IMR-90 (cell line): ENCODE results near the gene ZNF385C. TPM values are rescaled to one million over a fixed set of nuclear protein-coding genes. Genes with fewer than 3 reads are reported as not detected.

Experiments used
- ATAC-seq: fragments of 200-7000 bp; cut with Tn5 transposase; 2 replicates; pipeline ENCODE4 v1.9.1; 2020; ENCODE audit warnings: low read depth, mild to moderate bottlenecking, moderate library complexity
- BruUV-seq: library from RNA; stranded (reverse); fragments of 400-500 nt; replicated peaks from 2 replicates; lab custom pipeline; 2021; lab: Mats Ljungman, UMichigan
- CTCF ChIA-PET: fragments of 300-600 bp; formaldehyde crosslinking; extraction: SDS; loops from one replicate; lab custom pipeline; 2021; ENCODE audit warnings: antibody characterized with exemption; lab: Yijun Ruan, JAX
- POLR2A ChIA-PET: fragments of 300-600 bp; sonication (Branson Sonifier 250); formaldehyde crosslinking; loops from one replicate; lab custom pipeline; 2022; ENCODE audit warnings: antibody characterized with exemption; ENCODE audit not compliant: unreplicated experiment; lab: Charles Lee
- DNase-seq: peaks from one replicate; pipeline ENCODE4 v3.0.0; 2013
- H2AFZ ChIP-seq: replicated peaks from 2 replicates; pipeline ENCODE3; 2013; ENCODE audit warnings: low read length, mild to moderate bottlenecking; ENCODE audit not compliant: poor library complexity
- H2AK5ac ChIP-seq: 2 replicates; pipeline ENCODE4 v1.6.1; 2013; ENCODE audit warnings: low read depth, low read length, inconsistent platforms
- H2AK9ac ChIP-seq: replicated peaks from 2 replicates; pipeline ENCODE3; 2013; ENCODE audit warnings: mild to moderate bottlenecking, low read depth, low read length, moderate library complexity; ENCODE audit not compliant: poor library complexity
- H2BK120ac ChIP-seq: 2 replicates; pipeline ENCODE4 v1.6.1; 2013; ENCODE audit warnings: low read depth, low read length, inconsistent platforms
- H2BK15ac ChIP-seq: 3 replicates; pipeline ENCODE4 v1.6.1; 2013; ENCODE audit warnings: low read depth, low read length, inconsistent platforms
- H2BK20ac ChIP-seq: 2 replicates; pipeline ENCODE4 v1.6.1; 2013; ENCODE audit warnings: low read depth, mild to moderate bottlenecking, inconsistent platforms, low read length, moderate library complexity
- H2BK5ac ChIP-seq: 2 replicates; pipeline ENCODE4 v1.6.1; 2013; ENCODE audit warnings: mild to moderate bottlenecking, low read depth, low read length, inconsistent platforms; ENCODE audit not compliant: poor library complexity, severe bottlenecking
- H3K14ac ChIP-seq: replicated peaks from 2 replicates; pipeline ENCODE4 v1.6.1; 2013; ENCODE audit warnings: low read depth, low read length, inconsistent platforms
- H3K18ac ChIP-seq: 2 replicates; pipeline ENCODE4 v1.6.1; 2013; ENCODE audit warnings: low read depth, low read length, control low read depth
- H3K23ac ChIP-seq: 2 replicates; pipeline ENCODE4 v1.6.1; 2013; ENCODE audit warnings: low read depth, low read length, inconsistent platforms
- H3K27ac ChIP-seq: 2 replicates; pipeline ENCODE4 v1.5.1; 2013; ENCODE audit warnings: mild to moderate bottlenecking, control low read depth, low read length; ENCODE audit not compliant: insufficient read depth
- H3K27me3 ChIP-seq: 2 replicates; pipeline ENCODE4 v1.6.1; 2013; ENCODE audit warnings: low read length; ENCODE audit not compliant: control insufficient read depth, insufficient read depth
- H3K36me3 ChIP-seq: 2 replicates; pipeline ENCODE4 v1.6.1; 2013; ENCODE audit warnings: low read length, mixed read lengths; ENCODE audit not compliant: control insufficient read depth, insufficient read depth
- H3K4ac ChIP-seq: 2 replicates; pipeline ENCODE4 v1.6.1; 2013; ENCODE audit warnings: low read depth, low read length, inconsistent platforms
- H3K4me1 ChIP-seq: 2 replicates; pipeline ENCODE4 v1.6.1; 2013; ENCODE audit warnings: low read length, mixed read lengths; ENCODE audit not compliant: control insufficient read depth, insufficient read depth
- H3K4me2 ChIP-seq: 2 replicates; pipeline ENCODE4 v1.6.1; 2013; ENCODE audit warnings: low read depth, mild to moderate bottlenecking, control low read depth, low read length, moderate library complexity
- H3K4me3 ChIP-seq: 2 replicates; pipeline ENCODE4 v1.5.1; 2013; ENCODE audit warnings: low read depth, mild to moderate bottlenecking, control low read depth, low read length, moderate library complexity; ENCODE audit not compliant: insufficient read depth
- H3K56ac ChIP-seq: 2 replicates; pipeline ENCODE4 v1.6.1; 2013; ENCODE audit warnings: low read length, inconsistent platforms; ENCODE audit not compliant: insufficient read depth; ENCODE audit errors: extremely low read depth
- H3K79me1 ChIP-seq, 2 experiments: 2 replicates each; pipeline ENCODE4 v1.6.1; 2013; ENCODE audit warnings: low read length in 2 of 2, inconsistent platforms in 1 of 2, low read depth in 1 of 2
- H3K9ac ChIP-seq: 2 replicates; pipeline ENCODE4 v1.6.1; 2013; ENCODE audit warnings: low read depth, low read length, control low read depth
- H3K9me1 ChIP-seq: 2 replicates; pipeline ENCODE4 v1.6.1; 2013; ENCODE audit warnings: low read length, inconsistent platforms; ENCODE audit not compliant: insufficient read depth
- H3K9me3 ChIP-seq: 2 replicates; pipeline ENCODE4 v1.6.1; 2013; ENCODE audit warnings: low read length; ENCODE audit not compliant: control insufficient read depth, insufficient read depth
- H4K20me1 ChIP-seq: 2 replicates; pipeline ENCODE4 v1.6.1; 2013; ENCODE audit warnings: low read length, inconsistent platforms; ENCODE audit not compliant: insufficient read depth
- H4K5ac ChIP-seq: 2 replicates; pipeline ENCODE4 v1.6.1; 2013; ENCODE audit warnings: mild to moderate bottlenecking, low read depth, low read length, control low read depth
- H4K8ac ChIP-seq, 2 experiments: 2 replicates each; pipeline ENCODE4 v1.6.1; 2013; ENCODE audit warnings: low read depth in 2 of 2, low read length in 2 of 2, control low read depth in 1 of 2, inconsistent platforms in 1 of 2
- H4K91ac ChIP-seq: 2 replicates; pipeline ENCODE4 v1.6.1; 2013; ENCODE audit warnings: low read depth, low read length, inconsistent platforms; ENCODE audit not compliant: insufficient read depth
- CEBPB ChIP-seq: IDR thresholded peaks from 2 replicates; pipeline ENCODE4 v1.6.1; 2012; ENCODE audit warnings: low read depth, low read length, improper control_type of control experiment
- CHD1 ChIP-seq: IDR thresholded peaks from 2 replicates; pipeline ENCODE4 v1.6.1; 2012; ENCODE audit warnings: low read depth, low read length, improper control_type of control experiment
- MAFK ChIP-seq: IDR thresholded peaks from 2 replicates; pipeline ENCODE4 v1.6.1; 2012; ENCODE audit warnings: low read depth, low read length, improper control_type of control experiment
- MAZ ChIP-seq: IDR thresholded peaks from 2 replicates; pipeline ENCODE4 v1.6.1; 2012; ENCODE audit warnings: low read depth, mild to moderate bottlenecking, low read length, improper control_type of control experiment, moderate library complexity, borderline replicate concordance
- MXI1 ChIP-seq: IDR thresholded peaks from 2 replicates; pipeline ENCODE4 v1.6.1; 2012; ENCODE audit warnings: low read depth, mild to moderate bottlenecking, low read length, moderate library complexity, borderline replicate concordance
- NFE2L2 ChIP-seq: fragments of 150-350 bp; IDR thresholded peaks from 2 replicates; pipeline ENCODE4 v1.6.1; 2016; ENCODE audit warnings: low read depth, mild to moderate bottlenecking, low read length
- POLR2A ChIP-seq: IDR thresholded peaks from 2 replicates; pipeline ENCODE4 v1.6.1; 2012; ENCODE audit warnings: mild to moderate bottlenecking, low read depth, low read length
- RAD21 ChIP-seq: IDR thresholded peaks from 2 replicates; pipeline ENCODE4 v1.6.1; 2012; ENCODE audit warnings: low read length, improper control_type of control experiment
- RCOR1 ChIP-seq: IDR thresholded peaks from 2 replicates; pipeline ENCODE4 v1.6.1; 2012; ENCODE audit warnings: mild to moderate bottlenecking, low read length, improper control_type of control experiment; ENCODE audit not compliant: insufficient replicate concordance
- SMC3 ChIP-seq: fragments of 150-350 bp; IDR thresholded peaks from 2 replicates; pipeline ENCODE4 v1.6.1; 2016; ENCODE audit warnings: low read depth, mild to moderate bottlenecking, antibody characterized with exemption, low read length, moderate library complexity
- whole genome bisulfite sequencing, 2 experiments: methylation state at CpG; one replicate each; pipeline versions ENCODE4 v1.1.5 to v1.1.7; 2013; ENCODE audit warnings: missing lambda C conversion rate in 2 of 2; ENCODE audit not compliant: insufficient read length in 1 of 2; ENCODE audit errors: extremely low coverage in 2 of 2; 5-methylcytosine and 5-hydroxymethylcytosine counted together
- dilution Hi-C: fragments of 300-500 bp; cut with HindIII; formaldehyde crosslinking; loops from one replicate; pipeline ENCODE4 v1.14.3; 2018; ENCODE audit warnings: low sequenced_read_pairs; ENCODE audit not compliant: unreplicated experiment
- in situ Hi-C: fragments of 300-500 bp; cut with MboI; formaldehyde crosslinking; loops from 3 replicates; pipeline ENCODE4 v1.14.3; 2019; ENCODE audit warnings: low sequenced_read_pairs, inconsistent platforms, mixed read lengths
- intact Hi-C: fragments of 100-400 bp; cut with micrococcal nuclease; formaldehyde crosslinking; loops from 2 replicates; pipeline ENCODE4 v1.10.0; 2022
- polyA plus RNA-seq, 3 experiments: library from polyadenylated mRNA; depleted of rRNA; stranded (reverse); fragments of >200 nt; gene quantifications; 2 replicates each; pipeline ENCODE4 v1.2.3, GENCODE V29; 2012; ENCODE audit warnings: low replicate concordance in 1 of 3
- total RNA-seq: library from RNA; depleted of rRNA; stranded (reverse); fragments of >200 nt; gene quantifications from 2 replicates; pipeline ENCODE4 v1.2.3, GENCODE V29; 2012
- TF ChIP-seq, protein P1 (sequence below): fragments of 150-350 bp; IDR thresholded peaks from 2 replicates; pipeline ENCODE4 v1.6.1; 2016; ENCODE audit warnings: low read depth, mild to moderate bottlenecking, low read length, moderate library complexity, borderline replicate concordance
- TF ChIP-seq, protein P2 (sequence below): fragments of 150-350 bp; IDR thresholded peaks from 2 replicates; pipeline ENCODE4 v1.6.1; 2017; ENCODE audit warnings: mild to moderate bottlenecking, antibody characterized with exemption, low read length, low read depth

The ZNF385C gene
- total and polyA plus RNA-seq, 2 of the 4 experiments (the other 2 are of a cell fraction) = not detected

DNA sequence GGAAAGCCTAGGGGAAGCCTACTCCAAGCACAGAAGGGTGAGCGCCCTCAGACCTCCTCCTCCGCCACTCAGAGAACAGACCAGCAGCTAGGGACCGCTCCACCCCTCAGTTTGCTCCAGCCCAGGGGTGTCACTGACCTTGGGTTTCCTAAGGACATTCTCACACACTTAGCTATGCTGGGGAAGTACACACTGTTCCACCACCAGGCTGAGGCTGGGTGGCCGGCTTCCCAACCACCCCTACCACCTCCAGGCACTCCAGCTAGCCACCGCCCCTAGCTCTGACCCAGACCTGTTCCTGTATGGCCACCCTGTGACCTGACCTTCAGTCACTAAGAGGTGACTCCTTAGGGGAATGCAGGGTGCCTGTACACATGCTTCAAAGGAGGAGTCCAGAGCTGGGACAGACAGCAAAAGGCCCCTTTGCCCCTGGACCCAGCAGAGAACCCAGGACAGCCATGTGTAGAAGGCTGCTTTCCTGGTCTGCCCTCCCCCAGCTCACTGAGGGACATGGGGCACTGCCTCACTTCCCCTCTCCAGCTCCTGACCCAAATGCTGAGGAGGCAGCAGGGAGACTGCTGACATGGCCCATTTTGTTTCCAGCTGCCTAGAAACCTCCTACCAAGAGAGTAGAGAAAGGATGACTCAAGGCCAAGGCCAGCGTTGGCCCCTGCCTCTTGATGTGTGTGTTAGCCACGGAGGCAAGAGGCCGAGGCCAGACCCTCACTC, 31.0 kb upstream of the ZNF385C start:
- POLR2A ChIA-PET = no interaction called here
- no peak overlapping the region for H2BK5ac ChIP-seq
- H4K20me1 ChIP-seq = peaks cover 45% of the 10 kb centered on the region
- H3K23ac ChIP-seq = no peak overlapping the region
- peaks cover 37 to 62% of the 10 kb centered on the region in 2 experiments for H3K79me1 ChIP-seq
- H2BK120ac ChIP-seq = no peak overlapping the region
- no peak overlapping the region for H3K4me3 ChIP-seq
- H3K4me2 ChIP-seq = no peak overlapping the region
- H2AK5ac ChIP-seq = no peak overlapping the region
- H3K18ac ChIP-seq = no peak overlapping the region
- no peak overlapping the region for H3K9ac ChIP-seq
- H3K27me3 ChIP-seq = no peaks in the 10 kb centered on the region
- no peak for ATAC-seq
- dilution Hi-C loops = no loop called here
- 100% methylated on average over 1 of the region's 8 CpGs; no CpG with 5 or more reads in 1 of the 2 experiments for WGBS, 2 experiments
- CTCF ChIA-PET = no interaction called here
- no peak overlapping the region for H4K5ac ChIP-seq
- no peak overlapping the region for H3K56ac ChIP-seq
- H3K9me3 ChIP-seq = no peaks in the 10 kb centered on the region
- H3K36me3 ChIP-seq = peaks cover 51% of the 10 kb centered on the region
- no peak overlapping the region for H2AK9ac ChIP-seq
- BruUV-seq = no TSS peak
- no peak for TF ChIP-seq MXI1
- no peak for TF ChIP-seq CHD1
- TF ChIP-seq POLR2A = no peak
- no peak for TF ChIP-seq NFE2L2
- no peak for TF ChIP-seq RAD21
- TF ChIP-seq MAFK = no peak
- no peak for TF ChIP-seq MAZ
- TF ChIP-seq, protein P1, sequence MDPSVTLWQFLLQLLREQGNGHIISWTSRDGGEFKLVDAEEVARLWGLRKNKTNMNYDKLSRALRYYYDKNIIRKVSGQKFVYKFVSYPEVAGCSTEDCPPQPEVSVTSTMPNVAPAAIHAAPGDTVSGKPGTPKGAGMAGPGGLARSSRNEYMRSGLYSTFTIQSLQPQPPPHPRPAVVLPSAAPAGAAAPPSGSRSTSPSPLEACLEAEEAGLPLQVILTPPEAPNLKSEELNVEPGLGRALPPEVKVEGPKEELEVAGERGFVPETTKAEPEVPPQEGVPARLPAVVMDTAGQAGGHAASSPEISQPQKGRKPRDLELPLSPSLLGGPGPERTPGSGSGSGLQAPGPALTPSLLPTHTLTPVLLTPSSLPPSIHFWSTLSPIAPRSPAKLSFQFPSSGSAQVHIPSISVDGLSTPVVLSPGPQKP = no peak
- TF ChIP-seq RCOR1 = no peak
- TF ChIP-seq, protein P2, sequence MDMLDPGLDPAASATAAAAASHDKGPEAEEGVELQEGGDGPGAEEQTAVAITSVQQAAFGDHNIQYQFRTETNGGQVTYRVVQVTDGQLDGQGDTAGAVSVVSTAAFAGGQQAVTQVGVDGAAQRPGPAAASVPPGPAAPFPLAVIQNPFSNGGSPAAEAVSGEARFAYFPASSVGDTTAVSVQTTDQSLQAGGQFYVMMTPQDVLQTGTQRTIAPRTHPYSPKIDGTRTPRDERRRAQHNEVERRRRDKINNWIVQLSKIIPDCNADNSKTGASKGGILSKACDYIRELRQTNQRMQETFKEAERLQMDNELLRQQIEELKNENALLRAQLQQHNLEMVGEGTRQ = no peak
- no peak for TF ChIP-seq SMC3
- TF ChIP-seq CEBPB = no peak
- H2AFZ ChIP-seq = no peak overlapping the region
- H4K8ac ChIP-seq = no peak overlapping the region
- DNase-seq = no peak
- peaks cover 37% of the 10 kb centered on the region for H3K9me1 ChIP-seq
- no peak overlapping the region for H3K4ac ChIP-seq
- no peak overlapping the region for H2BK15ac ChIP-seq
- in situ Hi-C loops = no loop called here
- no peak overlapping the region for H4K91ac ChIP-seq
- peaks cover 18% of the 10 kb centered on the region for H3K4me1 ChIP-seq
- no peak overlapping the region for H2BK20ac ChIP-seq
- intact Hi-C loops = no loop called here
- H3K27ac ChIP-seq = no peak overlapping the region
- H3K14ac ChIP-seq = no peak overlapping the region
